Stimulated activated CD4-positive, alpha-beta T cell treated with anti-CD3 and anti-CD28 coated beads, Interleukin-4, amount 100 ng/mL, for 48 hours (primary cell): ENCODE data around the gene DHCR24.

Experiments used
- DNase-seq, 2 donors: peaks; one replicate each; pipeline ENCODE4 v3.0.0-alpha.2; 2020; ENCODE audit warnings: low read depth in 2 of 2

DHCR24 gene

GRCh38 chr1:54800041-54800898 is 86.7 kb downstream of the DHCR24 start:
- DNase-seq = no peak
